Left cardiac atrium (tissue), 4 donors: ENCODE measurements around the gene CATSPER4. TPM values are rescaled to one million over a fixed set of nuclear protein-coding genes. Genes with fewer than 3 reads are reported as not detected.

ENCODE experiments used
- ATAC-seq, 2 donors: fragments of 200-7000 bp; cut with Tn5 transposase; one replicate each; pipeline ENCODE4 v1.9.1; 2020; ENCODE audit warnings: mild to moderate bottlenecking in 2 of 2, moderate library complexity in 2 of 2
- DNase-seq: peaks from one replicate; pipeline ENCODE4 v3.0.0-alpha.2; 2020
- intact Hi-C, 2 donors: fragments of 100-400 bp; cut with DNase I; formaldehyde crosslinking; loops; one replicate each; pipeline versions ENCODE4 v1.14.1 to v1.15.1; 2022 to 2023
- long read RNA-seq: library from polyadenylated mRNA; unstranded; transcript quantifications from one replicate; pipeline ENCODE4 v2.0.0, GENCODE V29; 2021
- total RNA-seq, 2 donors: library from RNA; stranded (reverse); fragmentation: NEBNext Ultra II Directional; extraction: Animal tissue kit (Norgen Biotek cat#: 25700); gene quantifications; one replicate each; pipeline ENCODE4 v1.2.1, GENCODE V29; 2021
- donor health status: DM: no; HTN: yes; CAD: no.
- donor health status: DM: no; HTN: yes; CAD: no; lungs with severe emphysema.
- donor health status: DM: yes; HTN: yes; CAD: no.
- donor health status: Dilated cardiomyopathy.

Gene CATSPER4
- total RNA-seq = not detected
- long read RNA-seq = 0 reads

DNA sequence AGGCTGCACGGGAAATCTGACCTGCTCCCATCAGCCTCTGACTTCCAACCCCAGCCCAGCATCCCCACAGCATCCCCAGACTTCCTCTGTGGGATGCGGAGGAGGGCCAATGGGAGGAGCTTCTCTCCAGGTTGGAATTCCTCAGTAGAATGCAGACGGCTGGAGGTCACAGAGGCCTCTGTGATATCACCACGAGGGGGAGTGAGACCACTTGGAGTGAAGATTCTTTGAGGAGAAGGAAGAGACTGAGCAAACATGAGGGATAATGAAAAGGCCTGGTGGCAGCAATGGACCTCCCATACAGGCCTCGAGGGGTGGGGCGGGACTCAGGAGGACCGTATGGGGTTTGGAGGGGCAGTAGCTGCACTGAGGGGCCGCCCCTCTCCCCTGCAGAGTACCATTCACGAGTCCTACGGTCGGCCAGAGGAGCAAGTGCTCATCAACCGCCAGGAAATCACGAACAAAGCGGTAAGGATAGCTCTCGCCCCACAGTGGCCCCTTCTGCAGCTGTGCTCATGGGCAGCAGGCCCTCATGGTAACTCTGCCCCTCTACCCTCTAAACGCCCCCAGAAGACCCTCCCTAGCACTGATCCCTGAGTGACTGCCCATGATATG, at the start of gene CATSPER4:
CATSPER4 (plus strand) TSS at position 230 of the 615 bp plus-strand sequence; CDS start at position 256, 26 bp downstream.
- no peak for DNase-seq
- peak in 1 of 2 donors; percentile 46 for ATAC-seq
- intact Hi-C loops = no loop called here

GRCh38 chr1:26142159-26142558, 48.2 kb upstream of the CATSPER4 start:
- DNase-seq (no peak), ATAC-seq (no peak)
- intact Hi-C loops = no loop called here

DNA sequence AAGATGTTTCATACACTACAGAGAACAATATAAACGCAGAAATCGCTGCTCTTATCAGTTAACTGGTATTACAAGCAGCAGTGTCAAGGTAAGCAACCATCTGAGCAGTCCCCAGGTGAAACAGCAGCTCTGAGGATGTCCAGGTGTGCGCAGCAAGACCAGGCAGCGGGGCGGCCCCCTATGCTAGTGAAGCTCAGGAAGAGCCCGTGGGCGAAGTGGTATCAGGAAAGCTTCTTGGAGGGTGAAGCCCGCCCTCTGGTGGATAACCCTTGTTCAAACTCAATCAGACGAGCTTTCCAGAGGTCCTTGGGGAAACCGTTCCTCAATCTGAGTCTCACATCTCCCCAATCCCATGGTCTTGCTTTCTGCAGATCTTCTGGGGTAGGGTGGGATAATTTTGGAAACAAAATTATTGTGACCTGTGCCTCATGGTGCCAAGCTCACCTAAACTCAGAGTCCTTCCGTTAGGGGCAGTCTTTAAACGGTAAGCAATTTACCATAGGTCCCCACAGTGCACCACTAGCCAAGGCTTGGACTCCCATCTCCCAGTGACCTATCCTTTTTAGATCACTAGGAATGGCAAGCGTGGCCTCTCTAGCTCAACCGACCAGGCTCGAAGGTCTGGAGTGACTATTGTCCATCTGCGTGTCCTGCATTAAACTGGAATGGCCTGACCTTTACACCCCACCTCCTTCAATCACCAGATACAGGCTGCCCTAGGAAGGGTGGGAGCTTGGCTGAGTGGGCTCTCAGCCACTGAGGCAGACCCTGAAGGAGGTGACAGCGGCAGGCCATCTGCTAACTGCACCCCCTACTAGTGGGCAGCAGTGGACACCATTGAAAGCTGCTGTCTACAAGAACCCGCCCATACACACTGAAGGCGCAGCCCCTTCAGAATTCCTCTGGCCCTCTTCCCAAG, 45.1 kb upstream of the CATSPER4 start:
- peak; percentile 91 to 95 for ATAC-seq
- intact Hi-C loops = loop anchor here (2.0 to 5.0 kb wide), 3 partner anchors 38 to 108 kb away; no protein-coding TSS in a partner anchor
- DNase-seq = peak; percentile 81

DNA sequence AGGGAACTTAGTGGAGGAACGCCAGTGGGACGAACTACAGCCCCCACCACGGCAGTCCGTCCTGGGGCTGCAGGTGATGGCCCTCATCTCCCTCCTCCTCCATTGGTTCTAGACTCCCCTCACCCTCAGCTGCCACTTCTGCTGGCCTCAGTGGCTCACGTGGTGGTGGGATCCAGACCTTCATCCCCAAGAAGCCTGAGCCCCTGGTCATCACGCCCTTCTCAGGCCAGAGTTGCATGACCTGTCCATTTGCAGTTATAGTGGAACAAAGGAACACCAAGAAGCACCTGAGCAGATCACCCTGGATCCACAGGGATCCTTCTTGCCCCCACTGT, 44.5 kb upstream of the CATSPER4 start:
- DNase-seq (no peak), ATAC-seq (peak in 1 of 2 donors; percentile 11)
- intact Hi-C loops = loop anchor here (2.0 to 5.0 kb wide), 3 partner anchors 39 to 109 kb away; no protein-coding TSS in a partner anchor

DNA sequence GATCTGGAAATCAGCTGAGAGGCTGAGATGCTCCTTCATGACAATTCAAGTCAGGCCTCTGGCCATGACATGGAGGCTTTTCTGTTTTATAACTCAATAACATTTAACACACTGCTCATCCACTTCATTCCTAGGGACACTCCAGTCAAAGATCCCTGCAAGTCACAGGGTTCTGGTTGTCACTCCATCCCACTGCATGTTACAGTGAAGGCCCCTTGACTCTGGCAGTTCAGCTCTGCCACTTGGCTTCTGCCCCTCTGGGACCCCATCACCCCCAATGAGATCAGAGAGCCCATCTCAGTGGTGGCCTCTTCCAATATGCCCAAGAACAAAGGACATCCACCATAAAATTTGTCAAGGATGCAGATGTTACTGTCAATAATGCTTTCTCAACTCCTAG, 41.5 kb upstream of the CATSPER4 start:
- DNase-seq (no peak), ATAC-seq (no peak)
- intact Hi-C loops = loop anchor here (5.0 kb wide), 2 partner anchors 42 to 112 kb away; no protein-coding TSS in a partner anchor

DNA sequence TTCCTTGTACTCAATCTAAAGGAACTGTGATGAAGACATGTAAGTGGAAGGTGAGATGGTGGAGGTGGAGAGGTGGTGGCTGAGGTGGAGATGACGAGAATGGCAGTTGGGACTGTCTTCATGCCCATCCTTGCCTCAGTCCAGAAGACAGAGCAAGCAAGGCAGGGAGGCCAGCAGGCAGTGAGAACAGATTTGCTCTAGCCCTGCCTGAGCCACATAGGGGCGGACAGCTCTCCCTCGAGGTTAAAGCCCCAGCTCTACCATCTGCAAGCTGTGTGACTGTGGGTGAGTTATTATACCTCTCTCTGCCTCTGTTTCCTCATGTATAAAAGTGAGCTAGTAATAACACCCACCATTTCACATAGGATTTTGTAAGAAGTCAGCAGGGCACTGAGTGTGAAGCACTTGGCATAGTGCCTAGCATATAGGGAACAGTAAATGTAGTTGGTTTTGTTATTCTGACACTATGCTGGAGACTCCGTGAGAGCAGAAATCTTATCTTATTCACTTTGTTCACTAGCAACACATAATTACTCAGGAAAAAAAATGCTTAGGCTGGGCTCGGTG, 36.4 kb upstream of the CATSPER4 start:
- DNase-seq = no peak
- no peak for ATAC-seq
- intact Hi-C loops = loop anchor here in 1 of 2 donors (5.0 kb wide), 1 partner anchor 257 kb away; no protein-coding TSS in a partner anchor

DNA sequence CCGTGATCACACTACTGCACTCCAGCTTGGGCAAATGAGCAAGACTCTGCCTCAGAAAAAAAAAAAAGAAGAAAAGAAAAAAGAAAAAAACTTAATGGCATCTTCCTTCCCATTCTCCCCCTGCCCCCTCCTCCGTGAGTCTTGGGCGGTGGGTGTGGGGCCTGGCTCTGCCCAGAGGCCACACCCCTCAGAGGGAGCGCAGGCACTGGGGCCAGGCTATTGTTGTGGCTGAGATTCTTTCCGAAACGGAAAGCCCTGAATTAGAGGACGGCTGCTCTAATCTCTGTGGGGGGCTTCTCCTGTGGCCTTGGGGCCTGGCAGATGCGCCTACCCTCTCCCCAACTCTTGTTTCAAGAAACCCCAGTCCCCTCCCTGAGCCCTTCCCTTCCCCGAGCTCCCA, 35.7 kb upstream of the CATSPER4 start:
- intact Hi-C loops = loop anchor here in 1 of 2 donors (5.0 kb wide), 1 partner anchor 257 kb away; no protein-coding TSS in a partner anchor
- ATAC-seq (peak in 1 of 2 donors; percentile 28), DNase-seq (no peak)

DNA sequence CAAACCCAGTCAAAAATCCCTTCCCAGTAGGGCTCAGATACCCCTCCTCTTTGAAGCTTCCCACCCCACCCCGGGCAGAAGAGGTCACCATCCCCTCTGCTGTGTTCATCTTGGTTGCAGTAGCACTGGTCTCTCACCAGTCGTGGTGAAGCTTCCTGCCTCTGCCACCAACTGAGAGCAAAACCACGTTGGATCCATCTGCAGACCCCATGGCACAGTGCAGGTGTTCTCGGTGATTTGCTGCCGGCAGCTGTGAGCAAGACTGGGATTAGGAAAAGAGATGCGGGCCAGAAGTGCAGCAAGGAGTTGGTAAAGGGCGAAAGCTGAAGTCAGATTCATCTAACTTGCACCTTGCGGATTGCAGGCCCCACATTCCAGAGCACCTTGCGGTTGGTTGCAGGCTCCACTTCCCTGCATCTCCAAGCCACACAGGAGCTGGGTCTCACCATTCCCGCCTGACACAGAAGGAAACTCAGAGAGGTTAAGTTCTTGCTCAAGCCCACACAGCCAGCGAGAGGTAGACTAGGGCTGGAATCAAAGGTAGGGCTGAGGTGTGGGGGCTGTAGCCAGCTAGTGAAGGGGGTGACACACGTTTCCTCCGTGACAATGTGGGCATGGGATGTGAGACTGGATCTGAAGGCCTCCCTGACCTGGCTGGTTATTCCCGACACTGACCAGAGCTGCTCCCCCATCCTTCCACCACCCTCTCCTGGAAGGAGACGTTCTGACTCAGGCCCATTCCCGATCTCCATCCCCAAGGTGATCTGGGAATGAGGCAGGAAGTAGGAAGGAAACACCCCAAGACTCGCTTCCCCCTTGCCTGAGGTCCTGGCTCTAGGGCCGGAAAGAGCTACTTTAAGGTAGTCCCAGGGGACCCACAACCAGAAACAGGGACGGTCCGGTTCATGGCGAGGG, 34.8 kb upstream of the CATSPER4 start:
- no peak for DNase-seq

DNA sequence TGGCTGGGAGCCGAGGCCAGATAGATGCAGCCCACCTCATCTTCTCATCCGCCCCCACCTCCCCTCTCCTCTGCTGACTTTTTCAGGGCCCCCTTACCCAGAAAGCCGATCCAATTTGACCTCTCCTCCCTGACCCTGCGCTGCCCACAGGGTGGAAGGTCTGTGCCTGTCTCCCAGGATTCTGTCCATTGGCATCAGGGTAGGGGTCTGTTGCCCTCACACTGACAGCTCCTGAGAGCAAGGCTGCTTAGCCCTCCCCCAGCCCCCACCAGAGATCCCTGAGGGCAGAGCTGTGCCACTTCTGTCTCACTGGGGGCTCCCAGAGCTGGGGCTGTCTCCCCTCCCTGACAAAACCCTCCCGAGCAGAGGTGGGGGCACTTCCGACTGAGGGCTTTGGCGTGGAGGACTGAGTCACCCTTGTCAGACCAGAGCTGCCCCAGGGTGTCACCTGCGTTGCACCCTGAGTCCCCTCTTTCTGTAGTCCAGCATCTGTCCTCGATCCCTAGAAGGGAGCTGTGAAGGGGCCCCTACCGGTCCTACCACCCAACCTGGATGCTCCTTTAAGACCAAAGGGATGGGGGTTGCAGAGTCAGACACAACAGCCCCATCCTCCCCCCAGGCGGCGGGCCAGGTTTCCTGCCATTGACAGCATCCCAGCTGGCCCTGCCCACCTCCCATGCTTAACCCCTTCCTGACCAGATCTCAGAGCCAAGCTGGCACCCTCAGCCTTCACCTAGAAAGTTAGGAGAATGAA, 33.9 kb upstream of the CATSPER4 start:
- intact Hi-C loops = no loop called here
- ATAC-seq = peak; percentile 19
- peak; percentile 72 for DNase-seq

More for the DNA sequence above, 34.8 kb upstream of the CATSPER4 start:
- intact Hi-C loops = no loop called here
- ATAC-seq = peak in 1 of 2 donors; percentile 6

DNA sequence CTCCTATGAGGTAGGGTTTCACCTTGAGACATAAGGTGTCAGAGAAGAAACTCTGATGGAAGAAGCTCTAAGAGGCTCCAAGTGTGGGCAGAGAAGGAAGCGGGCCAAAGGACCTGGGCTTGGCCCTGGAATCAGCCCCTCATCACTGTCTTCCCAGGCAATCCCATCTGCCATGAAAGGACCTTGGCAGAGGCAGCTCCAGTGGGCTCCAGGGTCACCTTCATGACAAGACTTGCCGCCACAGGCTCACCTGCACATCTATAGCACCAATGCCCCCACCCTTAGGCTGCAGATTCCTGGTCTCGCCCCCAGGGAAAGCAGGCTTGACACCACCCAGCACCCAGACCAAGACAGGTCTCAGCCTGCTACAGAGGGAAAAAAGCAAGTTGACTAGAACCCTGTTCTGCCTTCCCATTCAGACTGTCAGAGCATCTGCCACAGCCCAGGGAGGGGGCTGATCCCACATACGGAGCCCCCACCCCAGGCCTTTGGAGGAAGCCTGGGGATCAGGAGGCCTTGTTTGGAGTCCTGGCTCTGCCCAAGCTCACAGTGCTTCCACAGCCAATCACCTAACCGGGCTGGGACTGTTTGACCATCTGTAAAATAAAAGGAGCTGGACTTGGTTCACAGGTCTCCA, 32.0 kb upstream of the CATSPER4 start:
- DNase-seq (no peak), ATAC-seq (no peak)
- intact Hi-C loops = no loop called here

DNA sequence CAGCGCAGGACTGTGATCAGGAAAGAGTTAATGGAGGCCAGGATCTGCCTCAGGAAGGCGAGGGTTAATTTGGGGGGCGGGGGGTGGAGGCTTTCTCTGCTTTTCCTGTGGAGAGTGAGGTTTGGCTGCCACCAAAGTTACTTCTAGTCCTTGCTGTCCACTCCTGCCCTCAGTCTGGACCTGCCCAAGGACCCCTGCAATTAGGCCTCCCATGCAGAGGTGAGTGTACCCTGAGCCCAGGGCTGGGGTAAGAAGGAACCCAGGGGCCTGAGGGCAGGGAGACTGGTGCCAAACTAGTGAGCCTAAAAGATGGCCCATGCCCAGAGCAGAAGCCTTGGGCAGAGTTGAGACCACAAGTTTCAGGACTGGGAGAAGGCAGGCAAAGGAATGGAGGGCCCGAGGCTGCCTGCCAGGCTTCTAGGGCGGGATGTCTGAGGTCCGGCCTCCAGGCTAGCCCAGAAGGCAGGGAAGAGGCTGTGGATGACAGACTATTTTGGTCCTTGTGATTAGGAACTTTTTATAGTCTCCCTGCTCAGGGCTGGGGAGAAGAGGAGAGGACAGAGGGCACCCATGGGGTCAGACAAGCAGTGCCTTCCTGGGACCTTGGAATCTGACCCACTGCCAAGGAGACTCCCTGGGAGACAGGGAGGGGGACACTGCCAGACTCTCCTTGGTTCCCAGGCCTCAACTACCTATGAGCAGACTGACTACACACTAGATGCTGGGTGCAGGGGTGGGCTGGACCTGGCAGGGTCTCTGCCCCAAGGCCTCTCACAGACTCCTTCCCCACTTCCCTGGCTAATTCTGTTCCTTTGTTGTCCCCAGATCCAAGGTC, 31.3 kb upstream of the CATSPER4 start, which contains the start of gene FAM110D:
FAM110D (plus strand) TSS at position 172 of the 835 bp plus-strand sequence. CDS start 2,213 bp downstream, outside the sequence.
- DNase-seq (no peak), ATAC-seq (peak; percentile 44 to 51)

DNA sequence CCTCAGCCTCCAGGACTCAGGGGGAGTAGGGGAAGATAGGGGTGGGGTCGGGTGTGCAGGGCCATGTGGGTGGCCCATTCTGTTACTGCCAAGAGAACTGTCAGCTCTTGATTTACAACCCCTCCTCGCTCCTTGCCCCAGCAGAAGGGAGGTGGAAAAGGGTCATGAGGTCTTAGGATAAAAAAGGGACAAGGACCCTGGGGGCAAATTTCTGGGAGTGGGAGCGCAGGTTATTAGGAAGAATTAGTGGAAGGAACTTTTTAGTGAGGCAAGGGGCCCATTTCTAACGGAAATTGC, 30.7 kb upstream of the CATSPER4 start:
- no peak for DNase-seq
- intact Hi-C loops = loop anchor here in 1 of 2 donors (10.0 kb wide), 1 partner anchor 265 kb away; no protein-coding TSS in a partner anchor
- ATAC-seq = no peak

More for the DNA sequence above, 31.3 kb upstream of the CATSPER4 start, which contains the start of gene FAM110D:
- intact Hi-C loops = no loop called here

DNA sequence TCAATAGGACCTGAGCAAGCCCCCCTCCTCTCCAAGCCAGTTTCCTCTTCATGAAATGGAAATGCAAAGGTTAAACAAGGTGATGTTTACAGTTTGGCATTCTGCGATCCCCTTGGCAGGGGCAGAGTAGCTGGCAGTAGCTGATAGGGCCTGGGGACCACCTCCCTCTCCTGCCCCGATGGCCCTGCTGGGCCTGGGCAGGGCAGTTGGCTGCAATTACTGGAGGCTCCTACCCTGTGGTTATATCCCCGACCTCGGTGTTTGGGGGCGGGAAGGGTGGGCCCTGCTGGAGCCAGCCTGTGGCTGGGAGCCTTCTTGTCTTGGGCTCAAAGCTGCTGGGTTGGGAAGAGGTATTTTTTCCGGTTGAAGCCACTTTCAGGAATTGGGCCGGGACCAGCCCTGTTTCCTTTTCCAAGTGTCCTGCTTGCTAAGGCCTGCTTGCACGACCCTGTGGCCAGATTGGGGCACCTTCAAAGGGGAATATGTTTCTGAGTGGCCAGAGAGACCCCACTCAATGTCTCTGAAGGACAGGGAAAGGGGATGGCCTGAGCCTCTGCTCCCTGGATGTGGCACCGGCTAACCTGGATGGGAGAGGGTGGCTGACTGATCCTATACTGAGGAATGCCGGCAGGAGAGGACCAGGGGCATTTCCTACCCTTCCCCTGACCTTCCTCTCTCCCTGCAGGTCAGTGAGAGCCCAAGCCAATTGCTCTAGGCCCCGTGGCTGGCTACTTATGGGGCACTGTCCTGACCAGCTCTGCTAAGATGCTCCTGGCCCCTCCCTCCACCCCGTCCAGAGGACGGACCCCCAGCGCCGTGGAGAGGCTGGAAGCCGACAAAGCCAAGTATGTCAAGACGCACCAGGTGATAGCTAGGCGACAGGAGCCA, 29.6 kb upstream of the CATSPER4 start:
- peak in 1 of 2 donors; percentile 7 for ATAC-seq
- intact Hi-C loops = loop anchor here in 1 of 2 donors (10.0 kb wide), 1 partner anchor 266 kb away; no protein-coding TSS in a partner anchor
- DNase-seq = peak; percentile 57

DNA sequence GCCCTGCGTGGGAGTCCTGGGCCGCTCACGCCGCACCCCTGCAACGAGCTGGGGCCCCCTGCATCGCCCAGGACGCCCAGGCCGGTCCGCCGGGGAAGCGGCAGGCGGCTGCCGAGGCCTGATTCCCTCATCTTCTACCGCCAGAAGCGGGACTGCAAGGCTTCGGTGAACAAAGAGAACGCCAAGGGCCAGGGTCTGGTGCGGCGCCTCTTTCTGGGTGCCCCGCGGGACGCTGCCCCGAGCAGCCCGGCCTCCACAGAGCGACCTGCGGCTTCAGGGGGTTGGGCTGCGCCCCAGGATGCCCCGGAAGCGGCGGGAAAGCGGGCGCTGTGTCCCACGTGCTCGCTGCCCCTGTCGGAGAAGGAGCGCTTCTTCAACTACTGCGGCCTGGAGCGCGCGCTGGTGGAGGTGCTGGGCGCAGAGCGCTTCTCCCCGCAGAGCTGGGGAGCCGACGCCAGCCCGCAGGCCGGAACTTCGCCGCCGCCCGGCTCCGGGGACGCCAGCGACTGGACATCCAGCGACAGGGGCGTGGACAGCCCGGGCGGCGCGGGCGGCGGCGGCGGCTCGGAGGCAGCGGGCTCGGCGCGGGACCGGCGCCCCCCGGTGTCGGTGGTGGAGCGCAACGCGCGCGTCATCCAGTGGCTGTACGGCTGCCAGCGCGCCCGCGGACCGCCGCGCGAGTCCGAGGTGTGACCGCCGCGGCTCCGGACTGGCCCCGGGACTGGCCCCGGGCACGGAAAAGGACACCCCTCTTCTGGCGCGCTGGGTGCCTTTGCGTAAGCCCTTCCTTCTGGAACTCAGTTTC, 28.8 kb upstream of the CATSPER4 start:
- intact Hi-C loops = loop anchor here (1.0 to 10.0 kb wide), 2 partner anchors 126 to 267 kb away; no protein-coding TSS in a partner anchor
- ATAC-seq (peak; percentile 65 to 66), DNase-seq (peak; percentile 80)
